ENCODE results near the gene UBXN6.

GRCh38 chr19:4499855-4500254 lies 42.3 kb upstream of the UBXN6 start:
- TF ChIP-seq, protein P1, sequence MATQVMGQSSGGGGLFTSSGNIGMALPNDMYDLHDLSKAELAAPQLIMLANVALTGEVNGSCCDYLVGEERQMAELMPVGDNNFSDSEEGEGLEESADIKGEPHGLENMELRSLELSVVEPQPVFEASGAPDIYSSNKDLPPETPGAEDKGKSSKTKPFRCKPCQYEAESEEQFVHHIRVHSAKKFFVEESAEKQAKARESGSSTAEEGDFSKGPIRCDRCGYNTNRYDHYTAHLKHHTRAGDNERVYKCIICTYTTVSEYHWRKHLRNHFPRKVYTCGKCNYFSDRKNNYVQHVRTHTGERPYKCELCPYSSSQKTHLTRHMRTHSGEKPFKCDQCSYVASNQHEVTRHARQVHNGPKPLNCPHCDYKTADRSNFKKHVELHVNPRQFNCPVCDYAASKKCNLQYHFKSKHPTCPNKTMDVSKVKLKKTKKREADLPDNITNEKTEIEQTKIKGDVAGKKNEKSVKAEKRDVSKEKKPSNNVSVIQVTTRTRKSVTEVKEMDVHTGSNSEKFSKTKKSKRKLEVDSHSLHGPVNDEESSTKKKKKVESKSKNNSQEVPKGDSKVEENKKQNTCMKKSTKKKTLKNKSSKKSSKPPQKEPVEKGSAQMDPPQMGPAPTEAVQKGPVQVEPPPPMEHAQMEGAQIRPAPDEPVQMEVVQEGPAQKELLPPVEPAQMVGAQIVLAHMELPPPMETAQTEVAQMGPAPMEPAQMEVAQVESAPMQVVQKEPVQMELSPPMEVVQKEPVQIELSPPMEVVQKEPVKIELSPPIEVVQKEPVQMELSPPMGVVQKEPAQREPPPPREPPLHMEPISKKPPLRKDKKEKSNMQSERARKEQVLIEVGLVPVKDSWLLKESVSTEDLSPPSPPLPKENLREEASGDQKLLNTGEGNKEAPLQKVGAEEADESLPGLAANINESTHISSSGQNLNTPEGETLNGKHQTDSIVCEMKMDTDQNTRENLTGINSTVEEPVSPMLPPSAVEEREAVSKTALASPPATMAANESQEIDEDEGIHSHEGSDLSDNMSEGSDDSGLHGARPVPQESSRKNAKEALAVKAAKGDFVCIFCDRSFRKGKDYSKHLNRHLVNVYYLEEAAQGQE (IDR thresholded peaks at IDR 0.05; ENCODE audit: insufficient read depth in 1 of 2, low read depth in 2 of 2, low read length in 2 of 2) = no peak
- TF ChIP-seq FOXP2 (optimal IDR thresholded peaks at IDR 0.05; ENCODE audit: borderline replicate concordance, extremely low read depth, extremely low read length, insufficient read depth) = no peak
